HG02852 (cell line): ENCODE measurements around the gene NBAS.
A peak's percentile ranks its signal among the peaks of the same experiment; 100 is the strongest.
"Not testable (repeated sequence)": the region's sequence is repeated elsewhere in the genome, so short reads cannot be mapped to it uniquely, and the experiment has no call there.

Source experiments
- ATAC-seq: cut with Tn5 transposase; IDR thresholded peaks from one replicate; pipeline ENCODE4 v1.9.1; 2021; ENCODE audit warnings: mild to moderate bottlenecking, moderate library complexity; ENCODE audit not compliant: unreplicated experiment

The NBAS gene

GRCh38 chr2:15427987-15428386 lies 133.1 kb downstream of the NBAS start:
- ATAC-seq, result no peak

- no peak for ATAC-seq
Observed at GRCh38 chr2:15426606-15427005, 134.5 kb downstream of the NBAS start.

GRCh38 chr2:15425712-15426111 lies 135.4 kb downstream of the NBAS start:
- ATAC-seq, result no peak

- no peak for ATAC-seq
Observed at GRCh38 chr2:15421753-15422152, 139.4 kb downstream of the NBAS start.

GRCh38 chr2:15415748-15416147 lies 145.4 kb downstream of the NBAS start:
- no peak for ATAC-seq

GRCh38 chr2:15412779-15413178 lies 148.4 kb downstream of the NBAS start:
- no peak for ATAC-seq

GRCh38 chr2:15412309-15412708 lies 148.8 kb downstream of the NBAS start:
- no peak for ATAC-seq

- ATAC-seq, result no peak
Observed at GRCh38 chr2:15410884-15411283, 150.2 kb downstream of the NBAS start.

- no peak for ATAC-seq
Observed at GRCh38 chr2:15408759-15409158, 152.4 kb downstream of the NBAS start.

- ATAC-seq, result no peak
Observed at GRCh38 chr2:15407666-15408065, 153.5 kb downstream of the NBAS start.

- not testable (repeated sequence) for ATAC-seq
Observed at GRCh38 chr2:15404511-15404910, 156.6 kb downstream of the NBAS start.

- ATAC-seq, result no peak
Observed at GRCh38 chr2:15400240-15400826, 160.8 kb downstream of the NBAS start.

GRCh38 chr2:15399241-15399640 lies 161.9 kb downstream of the NBAS start:
- ATAC-seq, result no peak

- ATAC-seq, result no peak
Observed at GRCh38 chr2:15391751-15392150, 169.4 kb downstream of the NBAS start.

GRCh38 chr2:15389895-15390294 lies 171.2 kb downstream of the NBAS start:
- no peak for ATAC-seq

GRCh38 chr2:15389326-15389700 lies 171.8 kb downstream of the NBAS start:
- ATAC-seq, result no peak

- no peak for ATAC-seq
Observed at GRCh38 chr2:15388406-15389325, 172.5 kb downstream of the NBAS start.

- ATAC-seq, result no peak
Observed at GRCh38 chr2:15385184-15385583, 175.9 kb downstream of the NBAS start.

- ATAC-seq, result no peak
Observed at GRCh38 chr2:15383695-15384350, 177.3 kb downstream of the NBAS start.

GRCh38 chr2:15378148-15378908 lies 182.8 kb downstream of the NBAS start:
- peak; percentile 83 for ATAC-seq

- no peak for ATAC-seq
Observed at GRCh38 chr2:15377202-15377601, 183.9 kb downstream of the NBAS start.
